ENCODE measurements around the gene CCDC73.

- TF ChIP-seq CTCF (IDR thresholded peaks at IDR 0.05; ENCODE audit: low read depth, low read length, poor library complexity, severe bottlenecking) (no peak), EZH2phosphoT487 (IDR thresholded peaks at IDR 0.05; ENCODE audit: borderline replicate concordance, low read length) (no peak)
Observed at GRCh38 chr11:32817181-32817851, 22.9 kb upstream of the CCDC73 start.
